Stimulated activated CD4-positive, alpha-beta T cell treated with anti-CD3 and anti-CD28 coated beads, Interleukin-2, amount 100 ng/mL, for 4 hours (primary cell): Measurements from ENCODE around the gene CISD1.
A peak's percentile ranks its signal among the peaks of the same experiment; 100 is the strongest.

Experiments
- DNase-seq: peaks from one replicate; pipeline ENCODE4 v3.0.0-alpha.2; 2020; ENCODE audit warnings: low read depth

CISD1 gene

DNA sequence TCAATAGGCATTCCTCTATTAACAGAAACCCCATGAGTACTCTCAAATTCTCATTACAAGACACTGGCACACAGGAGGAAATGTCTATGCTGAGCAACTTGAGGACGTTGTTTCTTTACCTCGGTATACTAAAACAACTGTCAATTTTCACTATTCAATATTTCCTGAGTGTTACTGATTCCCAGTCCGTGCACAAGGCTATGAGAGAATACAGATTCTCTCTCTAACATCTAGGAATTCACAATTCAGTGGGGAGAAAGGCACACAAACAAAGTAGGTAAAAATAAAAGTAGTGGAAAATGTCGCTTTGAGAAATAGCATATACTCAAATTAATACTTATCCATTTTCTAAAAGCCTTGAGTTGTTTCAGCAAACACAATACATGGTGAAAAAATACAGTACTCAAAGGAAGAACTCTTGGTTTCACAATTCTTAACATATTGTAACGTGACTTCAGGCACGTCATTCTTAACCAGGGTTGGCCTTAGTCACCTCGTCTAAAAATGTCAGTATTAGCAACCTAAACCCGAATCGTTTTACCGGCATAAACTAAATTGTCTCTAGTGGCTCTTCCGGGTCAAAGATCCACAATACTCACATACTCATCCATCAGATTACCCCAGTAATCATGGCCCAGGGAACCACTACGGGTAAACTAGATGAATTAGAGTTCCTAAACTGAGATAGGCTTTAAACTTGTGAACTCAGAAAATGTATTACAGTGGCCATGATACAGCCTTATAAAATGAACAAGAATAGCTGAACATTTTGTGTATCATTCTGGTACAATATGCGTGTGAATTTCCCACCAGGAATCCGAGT is 2.7 kb upstream of the CISD1 start:
- peak; percentile 16 for DNase-seq

DNA sequence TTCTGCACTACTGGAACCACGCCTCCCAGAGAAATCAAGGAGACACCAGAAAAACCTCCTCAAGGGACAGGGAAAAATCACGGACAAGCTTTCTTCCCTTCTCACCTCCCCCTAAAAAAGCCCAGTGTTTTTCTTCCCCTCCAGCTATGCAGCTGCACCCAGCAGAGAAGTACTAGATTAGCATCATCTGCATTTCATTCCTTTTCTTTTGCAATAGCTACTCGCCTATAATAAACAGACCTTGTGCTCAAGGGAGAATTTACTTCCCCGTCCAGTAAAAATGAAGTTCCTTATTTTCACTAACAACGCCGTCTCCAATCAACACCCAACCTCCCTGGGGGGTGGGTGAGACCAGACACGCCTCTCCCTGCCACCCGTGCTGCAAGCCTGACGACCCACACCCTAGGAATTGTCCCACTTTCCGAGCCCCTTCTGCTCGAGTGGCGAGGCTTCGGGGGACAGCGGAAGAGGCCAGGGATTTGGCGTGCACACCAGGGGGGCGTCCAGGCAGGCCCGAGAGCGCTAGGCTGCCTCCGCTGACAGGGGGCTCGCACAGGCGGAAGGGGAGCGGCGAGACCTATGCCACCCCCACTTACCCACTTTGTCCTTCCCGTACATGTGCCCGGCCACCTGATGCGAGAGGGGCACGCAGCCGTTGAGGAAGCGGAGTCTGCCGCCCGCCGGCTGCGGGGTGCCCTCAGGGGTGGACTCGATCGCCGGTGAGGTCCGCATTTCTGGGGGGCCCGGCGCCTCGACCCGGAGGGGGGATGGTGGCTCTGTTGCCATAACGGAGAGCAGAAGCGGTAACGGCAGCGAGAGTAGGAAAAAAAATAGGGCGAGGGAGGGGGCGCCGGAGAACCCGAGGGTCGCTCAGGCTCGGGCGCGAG is 1.9 kb upstream of the CISD1 start:
- DNase-seq = peak; percentile 5

GRCh38 chr10:58267713-58268453 is 1.1 kb upstream of the CISD1 start, which contains the start of gene IPMK:
Gene IPMK (minus strand): TSS chr10:58267894. CDS start chr10:58267611, 283 bp downstream.
- DNase-seq = peak; percentile 88

GRCh38 chr10:58268454-58268945 is 462 bp upstream of the CISD1 start:
- no peak for DNase-seq

GRCh38 chr10:58269782-58270290 is 874 bp downstream of the CISD1 start:
- no peak for DNase-seq

GRCh38 chr10:58275261-58275660 is 6.3 kb downstream of the CISD1 start:
- DNase-seq = no peak

- no peak for DNase-seq
Observed at GRCh38 chr10:58275908-58276307, 6.9 kb downstream of the CISD1 start.

DNA sequence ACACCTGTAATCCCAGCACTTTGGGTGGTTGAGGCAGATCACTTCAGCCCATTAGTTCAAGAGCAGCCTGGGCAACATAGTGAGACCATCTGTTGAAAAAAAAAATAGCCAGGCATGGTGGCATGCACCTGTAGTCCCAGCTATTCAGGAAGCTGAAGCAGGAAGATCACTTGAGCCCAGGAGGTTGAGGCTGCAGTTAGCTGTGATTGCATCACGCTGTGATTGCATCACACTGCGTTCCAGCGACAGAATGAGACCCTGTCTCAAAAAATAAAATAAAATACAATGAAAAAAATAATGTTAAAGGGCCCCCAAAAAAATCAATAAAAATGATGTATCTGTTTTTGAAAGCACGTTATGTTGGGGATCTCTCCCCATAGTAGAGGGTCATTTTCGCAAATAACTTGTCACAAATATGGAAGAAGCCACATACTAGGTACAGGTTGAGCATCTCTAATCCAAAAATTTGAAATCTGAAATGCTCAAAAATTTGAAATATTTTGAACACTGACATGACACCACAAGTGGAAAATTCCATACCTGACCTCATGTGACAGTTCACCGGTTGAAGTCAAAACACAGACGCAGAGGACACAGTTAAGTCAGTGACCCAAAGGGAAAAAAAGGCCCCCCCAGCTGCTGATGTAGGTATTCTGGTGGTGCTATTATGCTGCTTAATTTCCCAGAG is 9.5 kb downstream of the CISD1 start:
- no peak for DNase-seq

- no peak for DNase-seq
Observed at GRCh38 chr10:58278962-58279307, 10.0 kb downstream of the CISD1 start.

- DNase-seq = no peak
Observed at GRCh38 chr10:58280477-58280876, 11.5 kb downstream of the CISD1 start.

DNA sequence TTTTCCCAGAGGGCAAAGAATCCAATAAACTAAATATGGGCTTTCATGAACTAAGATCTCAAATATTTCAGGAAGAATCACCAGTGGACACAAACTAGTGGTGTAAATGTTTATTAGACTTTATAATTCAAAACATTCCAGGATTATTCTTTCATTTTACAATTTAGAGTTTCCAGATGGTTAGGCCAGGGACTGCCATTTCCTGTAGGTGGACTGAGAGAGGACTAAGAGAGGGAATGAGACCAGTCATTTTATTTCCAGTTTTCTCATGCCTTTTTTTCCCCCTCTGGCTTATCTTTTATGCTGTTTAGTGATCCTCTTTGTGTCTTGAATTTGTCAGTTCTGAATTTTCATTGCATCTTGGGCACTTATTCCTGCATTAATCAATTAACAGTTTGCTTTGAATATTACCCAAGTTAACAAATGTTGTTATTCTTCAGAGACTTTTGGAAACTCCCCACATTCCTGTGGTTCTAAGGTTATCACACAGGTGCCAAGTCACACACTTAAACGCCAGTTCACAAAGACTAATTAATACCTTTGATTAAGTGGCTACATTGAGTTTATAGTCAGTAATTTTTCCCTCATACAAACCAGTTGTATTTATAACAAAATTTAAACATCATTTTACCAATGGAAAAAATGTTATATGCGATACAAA is 12.3 kb downstream of the CISD1 start:
- DNase-seq = no peak

- peak; percentile 29 for DNase-seq
Observed at GRCh38 chr10:58282615-58283014, 13.7 kb downstream of the CISD1 start.

- no peak for DNase-seq
Observed at GRCh38 chr10:58291538-58292174, 22.7 kb downstream of the CISD1 start.

- no peak for DNase-seq
Observed at GRCh38 chr10:58293989-58294388, 25.0 kb downstream of the CISD1 start.

DNA sequence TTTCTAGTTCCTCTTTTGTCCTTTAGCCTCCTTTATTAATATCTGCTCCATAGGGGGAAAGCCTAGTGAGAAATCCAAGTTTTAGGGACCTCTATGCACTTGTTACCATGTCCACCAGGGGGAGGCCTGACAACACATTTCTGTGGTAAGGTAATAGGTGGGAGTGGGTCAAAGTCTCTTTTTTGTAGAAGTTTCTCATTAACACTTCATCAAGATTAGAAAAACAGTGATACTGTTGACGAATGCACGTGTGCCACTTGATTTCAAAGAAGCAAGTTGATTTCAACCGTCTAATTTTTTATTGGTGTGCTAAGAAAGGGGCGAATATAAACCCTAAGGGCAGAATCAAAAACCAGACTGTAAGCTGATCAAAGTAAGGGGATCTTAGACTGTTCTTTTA is 30.6 kb downstream of the CISD1 start:
- peak; percentile 44 for DNase-seq

DNA sequence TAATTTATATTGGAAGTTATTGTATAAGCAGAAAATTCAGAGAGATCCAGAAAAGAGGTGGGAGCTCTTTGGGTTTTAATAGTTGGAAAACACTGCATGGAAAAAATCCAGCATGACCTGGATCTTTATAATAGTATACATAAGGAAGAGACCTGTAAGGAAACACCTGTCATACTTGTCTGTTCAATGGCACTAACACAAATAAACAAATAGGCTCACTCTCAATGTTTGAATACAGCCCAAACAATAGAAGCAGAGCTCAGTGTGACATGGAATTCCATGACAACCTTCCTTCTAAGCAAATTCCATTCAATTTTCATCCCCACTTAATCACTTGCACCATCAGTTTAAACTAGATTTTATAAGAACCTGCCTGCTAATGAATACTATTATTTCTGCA is 31.7 kb downstream of the CISD1 start:
- DNase-seq = no peak

DNA sequence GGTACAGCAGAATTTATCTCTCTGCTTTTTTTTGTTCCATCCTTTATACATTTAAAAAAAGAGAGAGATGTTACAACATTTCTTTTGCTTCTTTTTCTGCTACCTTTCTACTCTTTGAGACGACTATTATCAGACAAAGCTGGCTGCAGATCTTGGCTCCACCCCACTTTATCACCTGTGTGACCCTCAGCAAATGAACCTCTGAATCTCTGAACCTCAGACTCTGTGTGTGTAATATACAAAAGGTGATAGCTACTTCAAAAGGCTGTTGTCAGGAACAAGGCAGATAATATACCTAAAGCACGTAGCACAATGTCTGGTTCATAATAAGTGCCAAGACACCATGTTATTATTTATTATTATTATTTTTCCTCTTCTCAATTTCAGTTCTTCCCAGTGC is 33.3 kb downstream of the CISD1 start:
- DNase-seq = no peak

GRCh38 chr10:58304099-58304633 is 35.2 kb downstream of the CISD1 start:
- no peak for DNase-seq

- no peak for DNase-seq
Observed at GRCh38 chr10:58305821-58306220, 36.9 kb downstream of the CISD1 start.

DNA sequence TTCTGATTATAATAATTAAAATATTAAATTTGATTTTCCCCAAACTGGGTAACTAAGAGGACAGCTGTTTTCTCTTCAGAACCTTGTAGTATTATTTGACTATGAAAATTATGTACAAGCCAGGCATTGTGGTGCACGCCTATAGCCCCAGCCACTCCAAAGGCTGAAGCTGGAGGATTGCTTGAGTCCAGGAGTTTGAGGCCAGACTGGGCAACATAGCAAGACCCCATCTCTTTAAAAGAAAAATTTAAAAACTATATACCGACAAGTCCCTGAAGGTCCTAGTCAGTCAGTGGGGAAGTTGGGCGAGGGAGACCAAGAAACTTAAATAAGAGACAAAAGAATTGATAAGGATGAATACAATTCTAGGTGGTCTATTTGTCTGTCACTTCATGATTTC is 38.7 kb downstream of the CISD1 start:
- DNase-seq = no peak
